ENCODE measurements around the gene LYST.

DNA sequence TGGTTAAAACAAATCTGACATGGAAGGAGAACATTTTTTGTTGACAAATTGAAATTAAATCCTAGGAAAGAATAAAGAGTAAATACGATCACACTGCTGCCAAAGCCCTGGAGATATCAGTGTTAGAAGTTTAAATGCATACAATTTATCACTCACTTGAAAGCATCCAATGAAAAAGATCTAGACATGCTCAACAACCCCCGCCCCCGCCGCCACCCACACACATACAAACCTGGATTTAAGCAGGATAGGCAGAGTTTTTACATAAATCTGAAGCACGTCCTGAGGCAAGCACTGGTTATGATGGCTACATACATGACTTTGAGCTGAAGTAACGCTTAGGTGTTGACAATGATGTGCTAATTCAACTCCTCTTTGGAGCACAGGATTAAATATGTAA is 58.5 kb downstream of the LYST start:
- no peak for TF ChIP-seq EZH2phosphoT487 (IDR thresholded peaks at IDR 0.05; ENCODE audit: low read length)
- TF ChIP-seq, protein P1, sequence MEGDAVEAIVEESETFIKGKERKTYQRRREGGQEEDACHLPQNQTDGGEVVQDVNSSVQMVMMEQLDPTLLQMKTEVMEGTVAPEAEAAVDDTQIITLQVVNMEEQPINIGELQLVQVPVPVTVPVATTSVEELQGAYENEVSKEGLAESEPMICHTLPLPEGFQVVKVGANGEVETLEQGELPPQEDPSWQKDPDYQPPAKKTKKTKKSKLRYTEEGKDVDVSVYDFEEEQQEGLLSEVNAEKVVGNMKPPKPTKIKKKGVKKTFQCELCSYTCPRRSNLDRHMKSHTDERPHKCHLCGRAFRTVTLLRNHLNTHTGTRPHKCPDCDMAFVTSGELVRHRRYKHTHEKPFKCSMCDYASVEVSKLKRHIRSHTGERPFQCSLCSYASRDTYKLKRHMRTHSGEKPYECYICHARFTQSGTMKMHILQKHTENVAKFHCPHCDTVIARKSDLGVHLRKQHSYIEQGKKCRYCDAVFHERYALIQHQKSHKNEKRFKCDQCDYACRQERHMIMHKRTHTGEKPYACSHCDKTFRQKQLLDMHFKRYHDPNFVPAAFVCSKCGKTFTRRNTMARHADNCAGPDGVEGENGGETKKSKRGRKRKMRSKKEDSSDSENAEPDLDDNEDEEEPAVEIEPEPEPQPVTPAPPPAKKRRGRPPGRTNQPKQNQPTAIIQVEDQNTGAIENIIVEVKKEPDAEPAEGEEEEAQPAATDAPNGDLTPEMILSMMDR (IDR thresholded peaks at IDR 0.05; ENCODE audit: low read length) = no peak
- TF ChIP-seq EZH2 (optimal IDR thresholded peaks at IDR 0.05; ENCODE audit: low read depth, low read length) = no peak

Measured in MM.1S (cell line).